NCI-H187 (cell line): Measurements from ENCODE around the gene AANAT.
"Not testable (repeated sequence)": the region's sequence is repeated elsewhere in the genome, so short reads cannot be mapped to it uniquely, and the experiment has no call there.

Experiments
- DNase-seq, 2 experiments: peaks; one replicate each; lab custom pipeline; 2025; lab: John Stamatoyannopoulos, UW

The AANAT gene

GRCh38 chr17:76506408-76507345 lies 39.3 kb downstream of the AANAT start:
- peak; percentile 47 to 56 for DNase-seq

- DNase-seq, result not testable (repeated sequence)
These were observed 41.2 kb downstream of the AANAT start for GRCh38 chr17:76508472-76509063.

DNA sequence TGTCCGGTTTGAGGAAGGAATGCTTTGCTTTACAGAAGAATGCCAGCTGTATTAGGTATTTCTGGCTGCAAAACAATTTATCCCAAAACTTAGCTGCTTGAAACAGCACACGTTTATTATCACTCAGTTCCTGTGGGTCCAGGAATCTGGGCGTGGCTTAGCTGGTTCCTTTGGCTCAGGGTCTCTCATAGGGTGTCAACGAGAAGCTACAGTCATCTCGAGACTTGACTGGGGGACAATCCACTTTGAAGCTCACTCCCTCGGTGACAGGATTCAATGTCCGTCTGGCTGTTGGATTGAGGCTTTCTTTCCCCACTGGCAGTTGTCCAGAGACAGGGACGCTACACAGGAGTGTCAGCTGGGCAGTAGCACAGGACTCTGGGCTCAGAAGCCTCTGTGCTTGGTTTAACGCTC lies 43.4 kb downstream of the AANAT start:
- DNase-seq, result no peak

DNA sequence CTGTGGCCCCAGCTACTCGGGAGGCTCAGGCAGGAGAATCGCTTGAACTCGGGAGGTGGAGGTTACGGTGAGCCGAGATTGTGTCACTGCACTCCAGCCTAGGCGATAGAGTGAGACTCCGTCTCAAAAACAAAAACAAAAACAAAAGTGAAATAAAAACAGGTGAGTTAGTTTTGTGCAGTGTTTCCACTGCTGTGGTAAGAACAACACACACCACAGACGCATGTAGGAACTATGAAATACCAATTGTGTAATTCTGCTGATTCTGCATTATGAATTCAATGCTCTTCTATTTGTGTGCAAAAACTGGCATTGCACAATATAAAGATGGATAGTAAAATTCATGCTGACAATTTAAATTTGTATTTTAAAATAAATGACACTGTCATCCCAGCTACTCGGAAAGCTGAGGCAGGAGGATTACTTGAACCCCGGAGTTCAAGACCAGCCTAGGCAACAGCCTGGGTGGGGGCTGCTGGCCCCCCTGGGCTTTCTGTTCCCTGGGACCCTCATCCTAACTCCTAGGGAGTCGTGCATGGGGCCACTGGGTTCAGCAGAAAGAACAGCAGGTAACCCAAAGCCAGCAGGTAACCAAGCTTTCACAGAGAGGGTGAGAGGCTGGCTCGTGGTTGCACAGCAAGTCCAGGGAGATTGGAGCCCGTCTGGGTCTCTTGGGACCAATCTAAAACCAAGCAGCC lies 44.4 kb downstream of the AANAT start:
- DNase-seq, result no peak

- no peak for DNase-seq
These were observed 45.2 kb downstream of the AANAT start for GRCh38 chr17:76512366-76513305.

- DNase-seq, result no peak
These were observed 45.9 kb downstream of the AANAT start for GRCh38 chr17:76513306-76513692.

GRCh38 chr17:76514355-76514754 lies 47.0 kb downstream of the AANAT start:
- DNase-seq, result not testable (repeated sequence)

DNA sequence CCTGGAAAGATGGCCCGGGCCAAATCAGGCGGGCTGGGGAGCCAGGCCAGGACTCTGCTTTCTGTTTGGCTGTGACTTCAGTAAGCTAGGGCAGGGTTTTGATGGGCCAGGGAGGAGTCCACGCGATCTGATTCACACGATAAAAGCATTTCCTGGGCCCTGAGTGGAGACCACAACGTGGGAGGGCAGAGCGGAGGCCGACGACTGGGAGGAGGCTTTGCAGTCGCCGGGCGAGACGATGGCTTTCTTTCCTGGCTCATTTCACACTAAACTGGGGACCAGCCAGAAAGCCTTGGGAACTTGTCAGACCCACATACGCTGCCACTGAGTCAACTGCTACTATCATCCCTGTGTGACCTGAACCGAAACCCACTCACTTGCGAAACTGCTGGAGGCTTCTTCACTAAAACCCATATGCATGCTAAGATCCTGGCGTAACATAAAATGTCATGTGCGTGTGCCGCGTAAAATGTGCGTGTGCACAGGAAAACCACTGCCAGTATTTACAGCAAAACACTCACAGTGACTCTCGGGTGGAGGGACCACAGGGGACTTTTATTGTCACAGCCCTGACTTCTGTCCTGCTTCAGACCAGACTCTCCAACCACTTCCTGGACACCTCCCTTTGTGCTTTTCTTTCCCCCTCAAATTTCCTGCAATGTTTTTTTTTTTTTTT lies 48.0 kb downstream of the AANAT start:
- no peak for DNase-seq

- DNase-seq, result no peak
These were observed 50.2 kb downstream of the AANAT start for GRCh38 chr17:76517638-76518038.

GRCh38 chr17:76519048-76519966 lies 51.9 kb downstream of the AANAT start:
- no peak for DNase-seq
